Adrenal gland (tissue), 5 donors: ENCODE data around the gene CFAP57.

Source experiments
- CTCF ChIP-seq, 6 experiments: fragments of 450-650 bp in 4 of 6; fragments of 200-600 bp in 2 of 6; sonication (generic) in 1 of 6; IDR thresholded peaks; 1 replicate in 5 of 6; 2 replicates in 1 of 6; pipeline versions ENCODE4 v1.5.1 to v1.8.0; 2016 to 2021; ENCODE audit warnings: antibody characterized with exemption in 6 of 6, mild to moderate bottlenecking in 2 of 6, moderate library complexity in 1 of 6
- POLR2A ChIP-seq, 2 donors: fragments of 450-650 bp; IDR thresholded peaks; one replicate each; pipeline ENCODE4 v1.6.1; 2017; ENCODE audit warnings: antibody characterized with exemption in 2 of 2, mild to moderate bottlenecking in 2 of 2, moderate library complexity in 1 of 2
- donor health status: DM: no; HTN: no; CAD: no.

- TF ChIP-seq CTCF (IDR thresholded peaks at IDR 0.05) = no peak
- no peak for TF ChIP-seq POLR2A (IDR thresholded peaks at IDR 0.05)
Measured at GRCh38 chr1:43165765-43166164, 6.4 kb upstream of the CFAP57 start.
